ENCODE data around the gene PIGW. TPM values are rescaled to one million over a fixed set of nuclear protein-coding genes. Genes with fewer than 3 reads are reported as not detected.

Gene PIGW
- total RNA-seq, 1 experiment from 2014 or later = 9.7 TPM

DNA sequence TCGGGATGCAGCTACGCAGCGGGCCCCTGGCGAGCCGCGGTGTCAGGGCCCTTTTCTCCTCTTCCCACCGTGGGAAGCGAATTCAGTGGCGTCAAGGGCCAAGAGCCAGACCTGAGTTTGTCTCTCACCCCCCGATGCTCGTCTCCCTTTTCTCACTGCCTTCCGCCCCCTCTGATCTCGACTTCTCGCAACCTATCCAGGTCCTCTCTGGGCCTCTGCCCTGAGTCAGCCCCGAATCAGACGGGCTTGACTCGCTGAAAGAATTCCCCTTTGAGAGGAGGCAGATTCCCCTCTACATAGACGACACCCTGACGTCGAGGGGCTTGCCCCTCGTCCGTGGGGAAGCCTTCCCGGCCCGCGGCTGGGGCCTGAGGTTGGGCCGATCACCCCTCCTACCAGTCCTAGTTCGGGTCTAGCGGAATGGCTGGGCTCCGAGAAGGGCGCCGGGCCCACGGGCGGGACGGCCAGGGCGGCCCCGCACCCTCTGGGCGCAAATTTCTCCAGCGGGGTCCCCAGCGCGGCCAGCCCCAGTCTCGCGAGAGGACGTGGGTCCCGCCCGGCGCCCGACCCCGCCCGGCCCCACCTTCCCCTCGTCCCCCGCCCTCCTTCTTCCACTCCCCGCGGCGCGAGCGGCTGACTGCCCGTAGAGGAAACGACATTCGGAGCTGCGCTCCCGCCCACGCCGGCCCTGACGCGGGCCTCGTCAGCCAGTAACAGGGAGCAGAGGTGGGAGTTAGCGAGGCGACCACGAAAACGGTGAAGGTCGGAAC is 9.7 kb downstream of the PIGW start, which contains the start of gene GGNBP2:
Gene GGNBP2, plus strand, starts transcription at position 613 of the 770 bp plus-strand sequence. CDS start 806 bp downstream, outside the sequence.
- Histone ChIP-seq H3K9me3 (replicated peaks) (no peaks in the 10 kb centered on the region), H3K4me3 (peak within 1 kb of the TSS; percentile 69), H3K27ac (peak within 1 kb of the TSS; percentile 95), H3K36me3 (peaks cover 42% of the 10 kb centered on the region), H3K4me1 (replicated peaks) (peaks cover 14% of the 10 kb centered on the region; the same call in 1 of the 2 replicates), H3K27me3 (replicated peaks) (no peaks in the 10 kb centered on the region)
- peak; percentile 91 to 93 for DNase-seq (ENCODE audit: low read depth in 1 of 2, low spot score in 2 of 2)

GRCh38 chr17:36545077-36545464 is 10.3 kb downstream of the PIGW start:
- H3K27me3 ChIP-seq (replicated peaks) = no peaks in the 10 kb centered on the region
- peak overlapping the region; percentile 95 for H3K27ac ChIP-seq
- no peaks in the 10 kb centered on the region for H3K9me3 ChIP-seq (replicated peaks)
- H3K36me3 ChIP-seq = peaks cover 40% of the 10 kb centered on the region
- peaks cover 14% of the 10 kb centered on the region; the same call in 1 of the 2 replicates for H3K4me1 ChIP-seq (replicated peaks)
- DNase-seq (ENCODE audit: low read depth in 1 of 2, low spot score in 2 of 2) = no peak
- peak overlapping the region; percentile 69 for H3K4me3 ChIP-seq

DNA sequence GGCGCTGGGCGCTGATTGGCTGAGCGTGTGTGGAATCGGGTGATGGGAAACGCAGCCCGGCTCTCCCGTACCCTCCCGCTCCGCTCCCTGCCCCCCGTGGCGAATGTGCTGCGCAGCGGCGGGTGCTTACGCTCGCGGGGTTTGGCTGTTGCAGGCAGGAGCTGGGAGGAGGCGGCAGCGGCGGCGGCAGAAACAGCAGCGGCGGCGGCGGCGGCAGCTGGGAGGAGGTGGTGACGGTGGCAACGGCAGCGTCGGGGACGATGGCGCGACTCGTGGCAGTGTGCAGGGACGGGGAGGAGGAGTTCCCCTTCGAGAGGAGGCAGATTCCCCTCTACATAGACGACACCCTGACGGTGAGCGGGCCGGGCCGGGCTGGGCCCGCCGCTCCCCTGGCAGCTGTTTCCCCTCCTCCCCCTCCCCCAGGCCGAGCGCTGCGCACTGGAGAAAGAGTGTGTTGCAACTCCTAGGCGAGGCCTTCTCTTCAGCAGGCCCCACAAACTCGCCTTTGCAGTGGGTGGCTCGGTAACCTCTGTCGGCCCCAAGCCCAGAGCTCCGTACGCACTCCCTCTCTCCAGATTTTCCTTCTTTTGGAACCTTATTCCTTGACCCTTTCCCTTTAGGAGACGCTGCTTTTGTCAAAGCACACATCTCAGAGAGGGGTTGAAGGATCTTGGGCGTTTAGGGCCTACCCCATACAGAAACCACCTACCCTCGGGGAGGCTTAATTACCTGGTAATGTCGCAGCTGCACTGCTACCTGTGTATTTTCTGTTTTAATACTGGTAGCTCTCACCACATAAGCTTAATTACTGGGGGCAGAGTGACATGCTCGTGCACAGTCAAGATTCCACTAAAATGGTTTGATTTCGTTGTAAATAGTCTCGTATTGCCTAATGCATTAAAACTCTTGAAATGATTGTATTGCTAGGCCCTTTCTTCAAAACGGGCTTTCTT is 11.0 kb downstream of the PIGW start:
- Histone ChIP-seq H3K27ac (peak overlapping the region; percentile 57), H3K36me3 (peaks cover 40% of the 10 kb centered on the region), H3K9me3 (replicated peaks) (no peaks in the 10 kb centered on the region), H3K27me3 (replicated peaks) (no peaks in the 10 kb centered on the region), H3K4me1 (replicated peaks) (peaks cover 14% of the 10 kb centered on the region; the same call in 1 of the 2 replicates), H3K4me3 (peak overlapping the region; percentile 69)
- DNase-seq (ENCODE audit: low read depth in 1 of 2, low spot score in 2 of 2) = peak; percentile 96 to 97

DNA sequence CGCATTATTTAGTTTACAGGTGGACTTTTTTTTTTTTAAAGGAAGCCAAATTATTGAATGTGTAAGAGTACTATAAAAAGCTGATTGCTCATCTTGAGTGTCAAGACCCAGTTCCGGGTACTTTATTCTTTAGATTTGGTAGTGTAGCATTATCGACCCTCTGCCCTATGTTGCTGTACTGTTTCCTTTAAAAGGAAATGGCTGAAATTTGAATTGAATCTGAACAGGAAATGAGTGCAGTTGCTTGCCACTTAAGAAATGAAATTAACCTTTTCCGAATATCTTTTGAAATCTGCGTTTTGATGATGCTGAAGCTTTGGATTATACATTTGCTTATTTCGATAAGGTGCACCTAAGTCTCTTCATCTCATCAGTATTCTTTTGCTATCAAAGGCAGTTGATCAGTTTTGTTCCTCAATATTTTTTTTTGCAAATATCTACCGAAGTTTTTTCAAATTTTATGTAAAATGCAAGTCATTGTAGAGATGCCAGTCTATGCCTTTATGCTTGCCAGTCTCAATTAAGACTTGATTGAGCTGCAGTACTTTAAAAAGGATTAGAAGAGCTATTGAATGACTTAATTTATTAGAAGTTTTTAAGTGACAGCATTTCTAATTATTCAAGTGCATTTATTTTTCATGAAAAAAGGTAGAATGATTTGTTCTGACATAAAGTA is 11.8 kb downstream of the PIGW start:
- no peaks in the 10 kb centered on the region for H3K9me3 ChIP-seq (replicated peaks)
- peak overlapping the region; percentile 69 for H3K4me3 ChIP-seq
- no peaks in the 10 kb centered on the region for H3K27me3 ChIP-seq (replicated peaks)
- H3K4me1 ChIP-seq (replicated peaks) = peaks cover 14% of the 10 kb centered on the region; the same call in 1 of the 2 replicates
- peak overlapping the region; percentile 57; the same call in 1 of the 2 replicates for H3K27ac ChIP-seq
- DNase-seq (ENCODE audit: low read depth in 1 of 2, low spot score in 2 of 2) = peak in 1 of 2 experiments; percentile 5
- peaks cover 42% of the 10 kb centered on the region for H3K36me3 ChIP-seq

DNA sequence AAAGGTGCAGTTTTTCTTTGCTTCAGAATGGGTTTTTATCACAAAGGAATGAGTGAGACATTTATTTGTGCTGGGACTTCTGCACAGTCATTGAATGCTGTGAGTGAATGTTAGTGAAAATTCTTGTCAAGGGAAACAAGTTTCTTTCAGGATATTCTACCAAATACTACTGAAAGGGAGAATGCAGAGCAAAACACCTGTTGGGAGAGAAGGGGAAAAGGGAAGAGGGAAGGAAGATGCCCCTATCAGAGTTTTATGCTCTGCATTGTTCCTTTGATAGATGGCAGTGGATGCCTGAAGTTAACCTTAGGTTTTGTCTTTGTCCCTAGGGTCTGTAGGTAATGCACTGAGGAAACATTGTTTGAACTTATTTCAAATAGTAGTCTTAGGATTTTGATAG is 13.0 kb downstream of the PIGW start:
- Histone ChIP-seq H3K9me3 (replicated peaks) (no peaks in the 10 kb centered on the region), H3K36me3 (peaks cover 48% of the 10 kb centered on the region), H3K27me3 (replicated peaks) (no peaks in the 10 kb centered on the region), H3K4me1 (replicated peaks) (peaks cover 14% of the 10 kb centered on the region; the same call in 1 of the 2 replicates), H3K27ac (no peak overlapping the region), H3K4me3 (no peak overlapping the region)
- DNase-seq (ENCODE audit: low read depth in 1 of 2, low spot score in 2 of 2) = no peak

DNA sequence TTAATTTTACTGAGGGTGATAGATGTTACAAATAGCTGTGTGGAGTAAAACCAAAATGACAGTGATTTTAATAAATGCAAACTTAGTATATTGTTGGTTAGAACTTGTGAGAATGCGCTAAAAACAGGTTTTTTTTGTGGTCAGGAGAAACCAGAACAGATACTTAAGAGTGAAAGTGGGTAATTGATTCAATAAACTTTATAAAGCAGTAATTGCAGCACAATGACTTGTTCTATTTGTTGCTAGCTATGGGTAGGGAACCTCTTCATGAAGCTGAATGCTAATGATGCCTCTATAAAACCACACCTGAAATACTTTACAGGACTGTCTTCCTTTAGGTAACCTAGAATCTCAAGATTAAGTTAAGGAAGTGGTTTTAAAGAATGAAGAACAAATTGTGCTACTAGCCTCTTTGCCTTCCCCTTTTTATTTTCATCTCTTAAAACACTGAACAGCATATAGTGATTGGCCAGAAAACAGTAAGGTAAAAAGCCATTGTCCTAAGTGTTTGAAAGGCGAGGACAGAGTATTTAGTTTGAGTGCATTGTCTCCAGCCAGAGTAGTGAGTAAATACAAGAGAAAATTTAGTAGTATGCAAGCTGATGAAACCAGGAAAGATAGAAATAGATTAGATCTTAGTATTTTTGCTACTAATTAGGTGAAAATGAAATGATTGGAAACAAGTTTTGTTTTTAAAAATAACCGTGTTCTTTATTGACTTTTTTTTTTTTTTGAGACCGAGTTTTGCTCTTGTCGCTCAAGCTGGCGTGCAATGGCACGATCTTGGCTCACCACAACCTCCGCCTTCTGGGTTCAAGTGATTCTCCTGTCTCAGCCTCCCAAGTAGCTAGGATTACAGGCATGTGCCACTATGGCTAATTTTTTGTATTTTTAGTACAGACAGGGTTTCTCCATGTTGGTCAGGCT is 16.0 kb downstream of the PIGW start:
- H3K9me3 ChIP-seq (replicated peaks) = no peaks in the 10 kb centered on the region
- H3K4me3 ChIP-seq = no peak overlapping the region
- H3K4me1 ChIP-seq (replicated peaks) = peaks cover 8% of the 10 kb centered on the region; the same call in 1 of the 2 replicates
- peaks cover 61% of the 10 kb centered on the region for H3K36me3 ChIP-seq
- H3K27me3 ChIP-seq (replicated peaks) = no peaks in the 10 kb centered on the region
- DNase-seq (ENCODE audit: low read depth in 1 of 2, low spot score in 2 of 2) = no peak
- no peak overlapping the region for H3K27ac ChIP-seq

DNA sequence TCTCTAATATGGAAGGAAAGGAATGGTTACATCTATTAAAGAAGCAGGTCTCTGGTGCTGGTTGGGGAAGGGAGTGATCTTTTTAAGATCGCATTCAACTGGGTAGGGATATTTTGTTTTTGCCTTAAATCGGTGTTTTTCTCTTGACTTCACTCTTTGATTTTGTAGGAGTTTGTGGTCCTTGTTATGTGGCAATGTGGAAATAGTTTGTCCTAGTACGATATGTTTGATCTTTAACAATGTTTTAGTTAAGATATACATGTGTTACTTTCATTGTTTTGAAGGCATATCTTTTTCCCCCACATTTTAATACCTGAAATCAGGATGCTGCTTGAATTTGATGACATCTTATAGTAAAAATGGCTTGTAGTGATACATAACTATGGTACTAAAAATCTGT is 18.7 kb downstream of the PIGW start:
- H3K36me3 ChIP-seq = peaks cover 60% of the 10 kb centered on the region
- H3K27ac ChIP-seq = no peak overlapping the region
- H3K27me3 ChIP-seq (replicated peaks) = no peaks in the 10 kb centered on the region
- H3K4me3 ChIP-seq = no peak overlapping the region
- no peaks in the 10 kb centered on the region for H3K4me1 ChIP-seq (replicated peaks)
- no peak for DNase-seq (ENCODE audit: low read depth in 1 of 2, low spot score in 2 of 2)
- no peaks in the 10 kb centered on the region for H3K9me3 ChIP-seq (replicated peaks)

DNA sequence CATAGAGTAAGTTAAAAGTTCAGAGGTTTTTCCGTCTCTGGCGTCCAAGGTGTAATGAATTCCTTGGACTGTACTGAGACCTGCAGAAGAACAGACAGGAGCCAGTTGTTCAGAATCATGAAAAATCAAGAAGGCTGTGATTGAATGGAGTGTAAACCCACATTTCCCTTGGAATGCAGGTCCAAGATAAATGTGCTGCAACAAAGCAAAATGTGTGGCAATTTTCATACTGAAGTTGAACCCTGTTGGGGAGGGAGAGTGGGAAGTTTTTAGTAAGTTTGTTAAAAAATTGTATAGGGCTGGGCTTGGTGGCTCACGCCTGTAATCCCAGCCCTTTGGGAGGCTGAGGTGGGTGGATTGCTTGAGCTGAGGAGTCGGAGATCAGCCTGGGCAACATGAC is 31.3 kb downstream of the PIGW start:
- Histone ChIP-seq H3K4me1 (replicated peaks) (no peaks in the 10 kb centered on the region), H3K9me3 (replicated peaks) (no peaks in the 10 kb centered on the region), H3K36me3 (peaks cover 76% of the 10 kb centered on the region), H3K4me3 (no peak overlapping the region), H3K27ac (no peak overlapping the region), H3K27me3 (replicated peaks) (no peaks in the 10 kb centered on the region)
- DNase-seq (ENCODE audit: low read depth in 1 of 2, low spot score in 2 of 2) = no peak

- Histone ChIP-seq H3K4me1 (replicated peaks) (no peaks in the 10 kb centered on the region), H3K36me3 (peaks cover 81% of the 10 kb centered on the region), H3K27ac (no peak overlapping the region), H3K9me3 (replicated peaks) (no peaks in the 10 kb centered on the region), H3K27me3 (replicated peaks) (no peaks in the 10 kb centered on the region), H3K4me3 (no peak overlapping the region)
- DNase-seq (ENCODE audit: low read depth in 1 of 2, low spot score in 2 of 2) = no peak
These were observed 40.2 kb downstream of the PIGW start for GRCh38 chr17:36575028-36575427.

GRCh38 chr17:36576793-36577192 is 42.0 kb downstream of the PIGW start:
- DNase-seq (ENCODE audit: low read depth in 1 of 2, low spot score in 2 of 2) = no peak

GRCh38 chr17:36578671-36579070 is 43.9 kb downstream of the PIGW start:
- H3K36me3 ChIP-seq = peaks cover 85% of the 10 kb centered on the region

More at GRCh38 chr17:36576793-36577192, 42.0 kb downstream of the PIGW start:
- H3K36me3 ChIP-seq = peaks cover 85% of the 10 kb centered on the region
- H3K9me3 ChIP-seq (replicated peaks) = no peaks in the 10 kb centered on the region
- H3K4me1 ChIP-seq (replicated peaks) = no peaks in the 10 kb centered on the region
- no peaks in the 10 kb centered on the region for H3K27me3 ChIP-seq (replicated peaks)
- H3K27ac ChIP-seq = no peak overlapping the region
- H3K4me3 ChIP-seq = no peak overlapping the region

GRCh38 chr17:36583787-36584186 is 49.0 kb downstream of the PIGW start:
- Histone ChIP-seq H3K27me3 (replicated peaks) (no peaks in the 10 kb centered on the region), H3K27ac (no peak overlapping the region), H3K4me1 (replicated peaks) (no peaks in the 10 kb centered on the region), H3K36me3 (peaks cover 96% of the 10 kb centered on the region), H3K4me3 (no peak overlapping the region), H3K9me3 (replicated peaks) (no peaks in the 10 kb centered on the region)
- DNase-seq (ENCODE audit: low read depth in 1 of 2, low spot score in 2 of 2) = no peak

More at GRCh38 chr17:36578671-36579070, 43.9 kb downstream of the PIGW start:
- no peak overlapping the region for H3K27ac ChIP-seq
- no peaks in the 10 kb centered on the region for H3K4me1 ChIP-seq (replicated peaks)
- H3K4me3 ChIP-seq = no peak overlapping the region
- no peaks in the 10 kb centered on the region for H3K27me3 ChIP-seq (replicated peaks)
- no peak for DNase-seq (ENCODE audit: low read depth in 1 of 2, low spot score in 2 of 2)
- H3K9me3 ChIP-seq (replicated peaks) = no peaks in the 10 kb centered on the region

All from SJSA1 (cell line).